Measurements from ENCODE around the gene RAI2.

Gene RAI2

DNA sequence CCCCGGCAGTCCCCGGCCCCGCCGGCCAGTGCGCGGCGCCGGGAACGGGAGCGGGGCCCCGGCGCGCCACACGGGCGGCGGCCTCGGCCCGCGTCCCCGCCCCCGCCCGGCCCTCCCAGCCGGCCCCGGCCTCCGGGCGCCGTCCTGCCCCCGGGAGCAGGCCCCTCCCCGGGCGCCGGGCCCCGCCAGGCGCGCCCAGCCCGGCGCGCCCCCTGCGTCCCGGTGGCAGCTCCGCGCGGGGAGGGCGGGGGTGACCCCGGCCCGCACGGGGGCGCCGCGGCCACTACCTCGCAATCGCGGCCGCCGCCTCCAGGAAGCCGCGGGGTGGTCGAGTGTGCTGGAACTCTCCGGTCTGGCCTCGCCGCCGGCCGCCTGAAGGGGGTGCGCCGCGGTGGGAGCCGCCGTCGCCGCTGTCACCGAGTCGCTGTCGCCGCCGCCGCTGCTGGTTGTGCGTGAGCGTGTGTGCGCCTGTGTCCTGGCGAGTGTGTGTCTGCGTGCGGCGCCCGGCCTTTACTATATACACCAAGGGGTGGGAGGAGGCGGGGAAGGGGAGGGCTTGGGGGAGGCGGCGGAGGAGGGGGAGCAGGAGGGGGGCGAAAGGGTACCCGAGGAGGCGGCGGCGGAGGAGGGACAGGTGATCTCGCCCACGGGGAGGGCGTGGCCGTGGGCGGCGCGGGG is at the start of gene RAI2:
RAI2 (minus strand) TSS at position 488 of the 678 bp plus-strand sequence. CDS start 59,288 bp downstream, outside the sequence.
- DNase-seq (ENCODE audit: low read depth in 4 of 4, low spot score in 1 of 4): no peak

GRCh38 chrX:17888421-17888820 is 27.3 kb upstream of the RAI2 start:
- DNase-seq (ENCODE audit: low read depth in 4 of 4, low spot score in 1 of 4): no peak

GRCh38 chrX:17882680-17883079 is 21.6 kb upstream of the RAI2 start:
- DNase-seq (ENCODE audit: low read depth in 4 of 4, low spot score in 1 of 4): no peak

GRCh38 chrX:17878028-17878670 is 17.1 kb upstream of the RAI2 start:
- DNase-seq (ENCODE audit: low read depth in 4 of 4, low spot score in 1 of 4): no peak

DNA sequence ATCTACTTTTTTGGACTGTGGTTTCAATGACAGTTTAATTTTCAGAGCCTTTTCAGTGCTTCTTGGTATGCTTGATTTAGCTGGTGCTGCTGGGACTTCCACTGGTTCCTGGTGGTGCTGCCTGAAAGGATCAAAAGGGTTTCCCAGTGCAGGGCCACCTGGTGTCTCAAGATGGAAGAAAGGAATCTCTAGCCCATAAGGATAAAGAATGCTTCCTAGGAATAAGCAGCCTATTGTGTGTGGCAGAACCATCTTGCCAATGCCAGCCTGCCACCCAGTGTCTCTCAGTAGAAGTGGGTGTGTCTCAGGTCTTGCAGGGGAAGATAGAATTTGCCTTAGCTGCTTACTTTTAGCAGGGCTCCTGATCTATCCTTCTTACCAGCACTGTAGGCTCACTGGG is 15.0 kb upstream of the RAI2 start:
- no peak for DNase-seq (ENCODE audit: low read depth in 4 of 4, low spot score in 1 of 4)

DNA sequence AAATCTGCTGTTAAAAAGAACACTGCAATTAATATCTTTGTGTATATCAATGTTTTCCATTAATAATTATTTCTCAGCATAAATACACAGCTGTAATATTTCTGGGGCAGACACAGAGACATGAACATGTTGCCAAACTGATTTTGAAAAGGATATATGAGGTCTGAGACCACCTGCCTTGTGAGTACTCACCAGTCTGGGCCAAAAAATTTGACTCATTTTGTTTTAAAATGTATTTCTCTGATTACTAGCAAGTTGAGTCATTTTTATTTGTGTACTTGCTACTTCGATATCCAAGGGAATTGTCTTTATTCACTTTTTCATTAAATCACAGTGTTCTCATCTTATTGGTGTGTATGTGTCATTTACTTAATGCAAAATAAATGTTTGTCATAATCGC is 8.5 kb upstream of the RAI2 start:
- DNase-seq (ENCODE audit: low read depth in 4 of 4, low spot score in 1 of 4): no peak

DNA sequence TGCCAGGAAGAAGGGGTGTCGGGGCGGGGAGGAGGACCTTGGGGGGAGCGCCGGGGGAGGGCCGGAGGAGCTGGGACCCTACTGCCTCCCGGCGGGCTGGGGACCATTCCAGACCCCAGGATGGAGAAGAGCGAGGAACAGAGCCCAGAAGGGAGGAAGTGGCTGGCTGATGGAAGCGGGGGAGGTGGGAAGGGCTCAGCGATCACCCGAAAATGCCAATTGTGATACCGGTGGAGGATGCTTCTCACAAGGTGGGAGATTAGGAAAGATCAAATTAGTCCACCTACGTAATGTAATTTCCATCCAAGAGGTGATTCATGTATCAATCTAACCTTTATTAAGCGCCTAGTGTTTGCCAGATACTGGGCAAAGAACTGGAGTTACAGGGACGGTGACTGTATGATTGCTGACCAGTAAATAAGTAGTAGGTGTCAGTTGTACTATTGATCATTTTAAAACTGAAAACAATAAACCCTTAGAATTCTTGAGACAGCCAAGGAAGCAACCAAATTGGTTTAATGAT is 452 bp upstream of the RAI2 start:
- no peak for DNase-seq (ENCODE audit: low read depth in 4 of 4, low spot score in 1 of 4)

GRCh38 chrX:17860179-17860780 is 818 bp downstream of the RAI2 start:
- DNase-seq (ENCODE audit: low read depth in 4 of 4, low spot score in 1 of 4): no peak

DNA sequence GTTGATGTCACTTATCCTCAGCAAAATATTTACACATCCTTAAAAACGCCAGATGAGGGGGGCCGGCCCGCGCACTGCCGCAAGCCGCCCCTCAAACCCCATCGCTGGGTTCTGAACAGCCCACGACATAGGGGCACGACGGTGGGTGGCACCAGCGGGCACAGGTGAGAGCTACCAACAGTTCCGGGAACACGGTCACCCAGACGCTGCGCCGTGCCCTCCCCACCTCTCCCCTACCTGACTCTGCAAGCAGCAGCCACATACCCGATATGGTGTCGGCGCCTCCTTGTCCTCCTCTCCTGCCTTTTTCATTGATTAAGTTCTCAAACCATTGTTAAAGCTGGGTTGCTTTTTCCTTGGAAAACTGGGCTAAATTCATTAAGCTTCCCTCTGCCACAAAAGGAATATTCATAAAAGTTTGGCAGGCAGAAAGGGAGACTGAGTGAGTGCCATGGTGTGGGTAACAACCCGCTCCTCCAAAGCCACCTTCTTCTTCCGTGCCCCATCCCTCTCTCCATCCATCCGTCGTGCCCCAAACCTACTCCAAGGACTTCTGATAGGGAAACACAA is 1.4 kb downstream of the RAI2 start:
- DNase-seq (ENCODE audit: low read depth in 4 of 4, low spot score in 1 of 4): no peak

DNA sequence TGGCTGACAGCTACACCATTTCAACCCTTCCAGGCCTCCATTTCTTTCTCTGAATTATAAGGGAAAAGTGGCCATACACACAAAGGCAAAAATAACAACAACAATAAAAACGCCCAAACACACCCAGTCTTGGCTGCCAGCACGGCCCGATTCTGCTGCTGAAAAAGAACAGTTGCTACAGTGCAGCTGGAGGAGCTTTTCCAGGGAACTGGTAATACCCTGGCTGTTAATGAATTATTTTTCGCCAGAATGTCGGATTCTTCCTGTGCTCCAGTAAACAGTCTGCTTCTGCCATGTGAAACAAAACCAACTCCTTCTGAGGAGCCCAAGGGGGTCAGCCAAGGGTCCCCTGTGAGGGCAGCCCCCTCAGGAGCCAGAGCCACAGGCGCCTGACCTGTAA is 6.6 kb downstream of the RAI2 start:
- DNase-seq (ENCODE audit: low read depth in 4 of 4, low spot score in 1 of 4): no peak

GRCh38 chrX:17854069-17854468 is 7.0 kb downstream of the RAI2 start:
- no peak for DNase-seq (ENCODE audit: low read depth in 4 of 4, low spot score in 1 of 4)

DNA sequence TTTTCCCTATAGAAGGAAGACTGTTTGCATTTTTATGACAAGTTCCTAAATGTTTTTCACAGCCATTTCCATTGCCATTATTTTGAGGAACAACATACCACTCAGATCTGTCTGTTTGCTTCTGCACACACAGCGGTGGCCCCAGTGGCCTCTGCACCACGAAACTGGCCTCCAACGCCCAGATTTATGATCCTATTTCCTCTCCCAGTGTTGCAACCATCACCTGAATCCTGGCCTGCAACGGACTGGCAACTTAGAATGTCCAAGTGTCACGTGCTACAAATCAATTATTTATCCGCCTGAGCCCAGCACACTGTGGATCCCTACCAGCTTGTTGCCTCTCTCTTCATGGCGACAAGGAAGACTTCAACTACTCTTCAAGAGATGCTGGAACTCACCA is 9.2 kb downstream of the RAI2 start:
- DNase-seq (ENCODE audit: low read depth in 4 of 4, low spot score in 1 of 4): no peak

DNA sequence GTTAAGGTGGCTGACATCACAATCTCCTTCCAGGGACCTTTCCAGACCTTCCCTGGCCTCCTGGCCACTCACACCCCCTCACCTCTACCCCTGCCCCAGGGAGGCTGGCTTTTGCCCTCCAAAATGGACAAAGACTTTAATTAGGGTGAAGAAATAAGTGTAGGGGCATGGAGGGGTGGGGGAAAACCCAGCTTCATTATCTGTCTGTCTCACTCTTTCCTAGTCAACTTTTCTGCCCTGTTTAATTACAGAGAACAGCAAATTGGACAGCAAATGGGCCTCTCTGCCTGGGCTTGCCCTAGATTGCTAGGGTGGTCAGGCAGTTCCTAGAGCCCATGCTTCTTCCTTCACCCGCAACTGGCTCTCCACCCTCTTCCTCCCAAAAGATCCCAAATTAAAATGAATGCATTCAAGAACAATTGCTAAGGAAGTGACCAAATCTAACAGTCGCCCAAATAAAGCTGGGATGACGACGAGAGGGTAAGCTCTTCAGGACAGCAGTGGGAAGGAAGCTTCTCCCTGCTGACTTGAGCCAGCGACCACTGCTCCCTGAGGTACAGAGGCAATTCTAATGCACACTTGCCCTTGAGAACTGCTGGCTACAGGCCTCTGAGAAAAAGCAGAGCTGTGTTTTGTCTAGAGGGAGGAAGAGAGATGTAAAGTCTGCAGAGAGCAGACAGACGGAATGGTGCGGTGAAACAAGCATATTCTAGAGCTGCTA is 12.4 kb downstream of the RAI2 start:
- no peak for DNase-seq (ENCODE audit: low read depth in 4 of 4, low spot score in 1 of 4)

- DNase-seq (ENCODE audit: low read depth in 4 of 4, low spot score in 1 of 4): no peak
Measured at GRCh38 chrX:17846045-17846444, 15.1 kb downstream of the RAI2 start.

DNA sequence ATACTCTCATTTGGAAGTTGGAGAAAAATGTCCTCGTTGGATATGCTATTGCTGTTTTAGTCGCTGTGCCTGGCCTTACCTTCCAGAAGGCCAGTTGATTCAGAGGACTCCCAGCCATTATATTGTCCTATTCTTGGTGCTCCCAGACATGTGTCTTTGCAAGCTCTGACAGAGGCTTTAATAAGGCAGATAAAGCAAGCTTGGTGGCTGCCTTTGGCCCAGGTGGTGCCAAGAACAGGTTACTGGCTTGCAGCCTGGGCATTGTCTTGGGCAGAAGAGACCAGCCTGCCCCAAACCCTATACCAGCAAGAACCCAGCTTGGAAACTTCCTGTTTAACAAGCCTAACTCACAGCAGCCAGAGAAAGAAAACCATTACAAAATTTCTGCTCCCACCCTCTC is 16.9 kb downstream of the RAI2 start:
- DNase-seq (ENCODE audit: low read depth in 4 of 4, low spot score in 1 of 4): no peak

- DNase-seq (ENCODE audit: low read depth in 4 of 4, low spot score in 1 of 4): no peak
Measured at GRCh38 chrX:17842769-17843525, 18.2 kb downstream of the RAI2 start.

DNA sequence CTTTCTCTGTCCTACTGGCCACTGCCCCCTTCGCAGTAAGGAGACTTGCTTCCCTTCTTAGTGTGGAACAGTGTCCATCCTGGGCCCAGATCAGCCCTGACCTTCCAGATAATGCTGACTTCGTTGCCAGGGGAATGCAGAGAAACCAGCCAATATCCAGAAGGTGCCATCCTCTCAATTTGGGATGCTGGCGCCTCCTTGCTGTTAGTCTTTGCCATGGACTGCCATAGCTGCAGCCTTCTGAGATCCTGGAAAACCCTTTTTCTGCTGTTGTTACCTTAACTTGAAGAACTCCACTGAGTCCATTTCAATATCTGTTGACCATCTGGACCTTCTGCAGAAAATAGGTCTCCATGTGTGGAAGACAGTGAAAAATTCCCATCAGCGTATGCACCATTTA is 21.8 kb downstream of the RAI2 start:
- no peak for DNase-seq (ENCODE audit: low read depth in 4 of 4, low spot score in 1 of 4)

- no peak for DNase-seq (ENCODE audit: low read depth in 4 of 4, low spot score in 1 of 4)
Measured at GRCh38 chrX:17836830-17837229, 24.3 kb downstream of the RAI2 start.

GRCh38 chrX:17833954-17834353 is 27.1 kb downstream of the RAI2 start:
- no peak for DNase-seq (ENCODE audit: low read depth in 4 of 4, low spot score in 1 of 4)

GRCh38 chrX:17831255-17831654 is 29.8 kb downstream of the RAI2 start:
- DNase-seq (ENCODE audit: low read depth in 4 of 4, low spot score in 1 of 4): no peak

- DNase-seq (ENCODE audit: low read depth in 4 of 4, low spot score in 1 of 4): no peak
Measured at GRCh38 chrX:17830211-17830610, 30.9 kb downstream of the RAI2 start.

Measured in stimulated activated CD4-positive, alpha-beta T cell treated with anti-CD3 and anti-CD28 coated beads, Interleukin-1b, Interleukin-23, amount 100 ng/mL, for 24 hours (primary cell).